ENCODE results near the gene TNFAIP6. TPM values are rescaled to one million over a fixed set of nuclear protein-coding genes. Genes with fewer than 3 reads are reported as not detected.
"Not testable (repeated sequence)": the region's sequence is repeated elsewhere in the genome, so short reads cannot be mapped to it uniquely, and the experiment has no call there.

Gene TNFAIP6, protein sequence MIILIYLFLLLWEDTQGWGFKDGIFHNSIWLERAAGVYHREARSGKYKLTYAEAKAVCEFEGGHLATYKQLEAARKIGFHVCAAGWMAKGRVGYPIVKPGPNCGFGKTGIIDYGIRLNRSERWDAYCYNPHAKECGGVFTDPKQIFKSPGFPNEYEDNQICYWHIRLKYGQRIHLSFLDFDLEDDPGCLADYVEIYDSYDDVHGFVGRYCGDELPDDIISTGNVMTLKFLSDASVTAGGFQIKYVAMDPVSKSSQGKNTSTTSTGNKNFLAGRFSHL
- polyA plus RNA-seq, result 2.9 TPM
- long read RNA-seq, donor 1, result 0 reads
- long read RNA-seq, donor 2, partial matches to known transcripts, result 0 of 2 reads
- long read RNA-seq, donor 2, other reads (novel, unspliced or antisense), result 0 of 2 reads
- long read RNA-seq, donor 3, result 0 reads
- long read RNA-seq, donor 4, result 0 reads
- long read RNA-seq, donor 5, partial matches to known transcripts, result 0 of 2 reads
- long read RNA-seq, donor 5, other reads (novel, unspliced or antisense), result 0 of 2 reads
- long read RNA-seq, donor 6, partial matches to known transcripts, result 0 of 2 reads
- long read RNA-seq, donor 6, other reads (novel, unspliced or antisense), result 0 of 2 reads
- long read RNA-seq, donor 7, partial matches to known transcripts, result 0 of 2 reads
- long read RNA-seq, donor 7, other reads (novel, unspliced or antisense), result 0 of 2 reads
- long read RNA-seq, donor 8, partial matches to known transcripts, result 0 of 2 reads
- long read RNA-seq, donor 8, other reads (novel, unspliced or antisense), result 0 of 2 reads
- long read RNA-seq, donor 9, partial matches to known transcripts, result 0 of 1 reads
- long read RNA-seq, donor 9, other reads (novel, unspliced or antisense), result 0 of 1 reads
- long read RNA-seq, donor 10, partial matches to known transcripts, result 0 of 1 reads
- long read RNA-seq, donor 10, other reads (novel, unspliced or antisense), result 0 of 1 reads
- long read RNA-seq, donor 11, result 0 reads

DNA sequence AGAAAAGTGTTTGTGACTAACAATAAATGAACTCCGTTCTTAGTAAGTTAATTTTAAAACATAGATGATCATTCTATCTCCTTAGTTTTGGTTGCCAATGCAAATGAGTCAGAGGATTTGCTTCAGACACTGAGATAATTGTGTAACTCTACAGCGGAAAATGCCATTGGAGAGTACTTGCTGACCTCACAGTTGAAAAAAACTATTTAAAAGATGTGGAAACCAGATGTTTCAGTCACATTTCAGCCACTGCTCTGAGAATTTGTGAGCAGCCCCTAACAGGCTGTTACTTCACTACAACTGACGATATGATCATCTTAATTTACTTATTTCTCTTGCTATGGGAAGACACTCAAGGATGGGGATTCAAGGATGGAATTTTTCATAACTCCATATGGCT lies at the start of gene TNFAIP6:
TSS of gene TNFAIP6 (plus strand) at position 234 of the 400 bp plus-strand sequence. CDS start at position 309, 75 bp downstream.
- WGBS (ENCODE audit: insufficient coverage, low lambda C conversion rate), result 70% methylated on average over 1 of the region's 3 CpGs
- DNase-seq, result peak; percentile 16 to 34
- H3K27ac ChIP-seq (ENCODE audit: low read length), result no peak within 1 kb of the TSS
- no peaks in the 10 kb centered on the region for H3K9me3 ChIP-seq (ENCODE audit: control insufficient read depth, low read depth, low read length)
- no peak within 1 kb of the TSS for H3K4me3 ChIP-seq (ENCODE audit: low read length)
- no peaks in the 10 kb centered on the region for H3K4me1 ChIP-seq (ENCODE audit: control insufficient read depth, insufficient read depth, low read length)
- H3K27me3 ChIP-seq (ENCODE audit: control insufficient read depth, insufficient read depth, low read length), result no peaks in the 10 kb centered on the region
- no peaks in the 10 kb centered on the region for H3K36me3 ChIP-seq (ENCODE audit: control insufficient read depth, insufficient read depth, low read length)

DNA sequence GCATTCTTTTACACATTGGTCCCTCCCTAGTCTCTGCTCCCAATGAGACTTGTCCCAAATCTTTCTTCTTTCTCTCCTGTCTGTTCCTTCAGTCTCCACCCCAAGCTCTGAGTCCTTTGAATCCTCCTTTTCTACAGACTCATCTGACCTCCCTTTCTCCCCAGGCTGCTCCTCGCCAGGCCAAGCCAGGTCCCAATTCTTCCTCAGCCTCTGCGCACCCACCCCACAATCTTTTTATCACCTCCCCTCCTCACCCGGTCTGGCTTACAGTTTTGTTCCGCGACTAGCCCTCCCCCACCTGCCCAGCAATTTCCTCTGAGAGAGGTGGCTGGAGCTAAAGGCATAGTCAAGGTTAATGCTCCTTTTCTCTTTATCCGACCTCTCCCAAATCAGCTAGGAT lies 47.1 kb upstream of the TNFAIP6 start:
- H3K27me3 ChIP-seq (ENCODE audit: control insufficient read depth, insufficient read depth, low read length); H3K4me3 ChIP-seq (ENCODE audit: low read length); H3K9me3 ChIP-seq (ENCODE audit: control insufficient read depth, low read depth, low read length); H3K36me3 ChIP-seq (ENCODE audit: control insufficient read depth, insufficient read depth, low read length); DNase-seq; H3K4me1 ChIP-seq (ENCODE audit: control insufficient read depth, insufficient read depth, low read length); H3K27ac ChIP-seq (ENCODE audit: low read length): not testable (repeated sequence)
- 88% methylated on average over 5 of the region's 6 CpGs for WGBS (ENCODE audit: insufficient coverage, low lambda C conversion rate)

DNA sequence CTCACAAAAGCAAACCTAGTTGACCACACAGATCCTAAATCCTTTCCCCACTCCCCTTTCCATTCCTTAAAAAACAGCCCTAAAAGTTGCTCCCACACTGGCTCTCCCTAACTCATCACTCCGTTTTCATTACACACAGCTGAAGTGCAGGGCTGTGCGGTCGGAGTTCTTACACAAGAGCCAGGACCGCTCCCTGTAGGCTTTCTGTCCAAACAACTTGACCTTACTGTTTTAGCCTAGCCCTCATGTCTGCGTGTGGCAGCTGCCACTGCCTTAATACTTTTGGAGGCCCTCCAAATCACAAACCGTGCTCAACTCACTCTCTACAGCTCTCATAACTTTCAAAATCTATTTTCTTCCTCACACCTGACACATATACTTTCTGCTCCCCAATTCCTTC lies 45.0 kb upstream of the TNFAIP6 start:
- H3K9me3 ChIP-seq (ENCODE audit: control insufficient read depth, low read depth, low read length); H3K27me3 ChIP-seq (ENCODE audit: control insufficient read depth, insufficient read depth, low read length); DNase-seq; H3K36me3 ChIP-seq (ENCODE audit: control insufficient read depth, insufficient read depth, low read length); H3K27ac ChIP-seq (ENCODE audit: low read length); H3K4me1 ChIP-seq (ENCODE audit: control insufficient read depth, insufficient read depth, low read length); H3K4me3 ChIP-seq (ENCODE audit: low read length): not testable (repeated sequence)
- WGBS (ENCODE audit: insufficient coverage, low lambda C conversion rate), result 92% methylated on average over 1 of the region's 6 CpGs

DNA sequence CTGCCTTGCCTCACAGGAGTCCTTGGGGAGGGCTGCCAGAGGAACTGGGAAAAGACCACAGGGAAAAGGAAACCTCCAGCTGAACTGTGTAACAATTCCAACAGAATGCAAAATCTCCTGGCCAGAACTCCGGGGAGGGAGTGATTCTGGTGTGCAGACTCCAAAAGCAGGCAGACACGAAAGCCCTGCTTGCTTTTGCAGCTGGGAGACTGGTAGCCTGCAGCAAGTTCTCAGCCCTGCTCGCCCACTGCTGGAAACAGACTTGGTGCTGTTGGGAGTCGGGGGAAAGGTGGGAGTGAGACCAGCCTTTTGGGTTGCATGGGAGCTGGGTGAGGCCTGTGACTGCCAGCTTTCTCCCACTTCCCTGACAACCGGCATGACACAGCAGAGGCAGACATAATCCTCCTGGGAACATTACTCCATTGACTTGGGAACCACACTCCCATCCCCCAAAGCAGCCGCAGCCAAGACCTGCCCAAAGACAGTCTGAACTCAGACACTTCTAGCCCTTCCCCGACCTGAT lies 42.0 kb upstream of the TNFAIP6 start:
- no CpG with 5 or more reads among the region's 7 CpGs for WGBS (ENCODE audit: insufficient coverage, low lambda C conversion rate)
- no peak for DNase-seq
- Histone ChIP-seq H3K27me3 (ENCODE audit: control insufficient read depth, insufficient read depth, low read length) (no peaks in the 10 kb centered on the region), H3K4me3 (ENCODE audit: low read length) (no peak overlapping the region), H3K4me1 (ENCODE audit: control insufficient read depth, insufficient read depth, low read length) (no peaks in the 10 kb centered on the region), H3K36me3 (ENCODE audit: control insufficient read depth, insufficient read depth, low read length) (no peaks in the 10 kb centered on the region), H3K9me3 (ENCODE audit: control insufficient read depth, low read depth, low read length) (no peaks in the 10 kb centered on the region), H3K27ac (ENCODE audit: low read length) (no peak overlapping the region)

DNA sequence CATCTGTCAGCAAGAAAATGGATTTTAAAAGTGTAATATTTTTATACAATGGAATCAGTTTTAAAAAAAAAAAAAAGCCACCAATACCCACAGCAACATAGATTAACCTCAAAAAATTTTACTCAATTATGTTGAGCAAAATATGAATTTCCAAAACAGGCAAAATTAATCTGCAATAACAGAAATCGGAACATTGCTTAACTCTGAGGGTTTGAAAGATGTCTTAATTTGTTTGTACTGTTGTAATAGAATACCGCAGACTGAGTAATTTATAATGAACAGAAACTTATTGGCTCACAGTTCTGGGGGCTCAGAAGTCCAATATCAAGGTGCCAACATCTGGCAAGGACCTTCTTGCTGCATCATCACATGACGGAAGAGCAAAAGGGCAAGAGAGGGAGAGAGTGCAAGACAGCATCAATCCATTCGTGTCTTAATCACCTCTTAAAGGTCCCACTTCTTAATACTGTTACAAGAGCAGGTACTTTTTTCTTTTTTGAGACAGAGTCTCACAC lies 31.8 kb upstream of the TNFAIP6 start:
- Histone ChIP-seq H3K4me1 (ENCODE audit: control insufficient read depth, insufficient read depth, low read length) (no peaks in the 10 kb centered on the region), H3K27me3 (ENCODE audit: control insufficient read depth, insufficient read depth, low read length) (no peaks in the 10 kb centered on the region), H3K9me3 (ENCODE audit: control insufficient read depth, low read depth, low read length) (no peaks in the 10 kb centered on the region), H3K36me3 (ENCODE audit: control insufficient read depth, insufficient read depth, low read length) (no peaks in the 10 kb centered on the region), H3K4me3 (ENCODE audit: low read length) (no peak overlapping the region), H3K27ac (ENCODE audit: low read length) (no peak overlapping the region)
- 100% methylated on average over 1 of the region's 4 CpGs for WGBS (ENCODE audit: insufficient coverage, low lambda C conversion rate)
- DNase-seq, result no peak

DNA sequence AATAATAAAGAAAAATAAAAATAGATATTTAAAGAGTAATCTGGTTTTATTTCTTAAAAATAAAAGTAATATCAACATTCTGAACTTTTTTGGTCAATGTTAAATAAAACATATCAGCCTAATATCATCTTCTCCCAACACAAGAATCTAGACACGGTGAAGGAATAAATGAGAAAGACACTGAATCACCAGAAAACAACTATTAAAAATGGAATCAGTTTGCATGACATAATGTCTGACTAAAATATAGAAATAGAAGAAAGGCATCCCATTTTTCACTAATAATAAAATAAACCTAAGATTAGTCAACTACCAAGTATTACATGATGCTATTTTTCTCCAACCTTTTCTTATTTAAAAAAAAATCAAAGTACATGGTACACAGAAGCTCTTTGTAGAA lies 30.8 kb upstream of the TNFAIP6 start:
- Histone ChIP-seq H3K27ac (ENCODE audit: low read length) (no peak overlapping the region), H3K9me3 (ENCODE audit: control insufficient read depth, low read depth, low read length) (no peaks in the 10 kb centered on the region), H3K36me3 (ENCODE audit: control insufficient read depth, insufficient read depth, low read length) (no peaks in the 10 kb centered on the region), H3K27me3 (ENCODE audit: control insufficient read depth, insufficient read depth, low read length) (no peaks in the 10 kb centered on the region), H3K4me3 (ENCODE audit: low read length) (no peak overlapping the region), H3K4me1 (ENCODE audit: control insufficient read depth, insufficient read depth, low read length) (no peaks in the 10 kb centered on the region)
- WGBS (ENCODE audit: insufficient coverage, low lambda C conversion rate), result 86% methylated on average over 1 of the region's 1 CpG
- DNase-seq, result no peak

DNA sequence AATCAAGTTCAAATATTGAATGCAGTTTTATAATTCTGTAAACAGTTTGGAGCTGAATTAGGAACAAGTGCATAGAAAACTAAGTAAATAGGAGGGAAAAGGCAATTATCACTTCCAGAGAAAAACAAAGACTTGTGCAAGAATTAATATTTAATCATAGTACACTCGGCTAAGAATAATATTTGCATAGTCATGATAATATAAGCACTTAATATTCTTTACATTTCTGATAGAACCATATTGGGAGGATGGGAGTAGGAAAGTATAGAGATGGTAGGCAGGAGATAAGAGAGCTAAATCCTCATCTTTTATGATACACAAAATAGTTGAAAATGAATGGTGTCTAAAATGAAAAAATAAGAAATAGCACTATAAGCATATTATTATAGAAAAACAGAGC lies 27.4 kb upstream of the TNFAIP6 start:
- Histone ChIP-seq H3K9me3 (ENCODE audit: control insufficient read depth, low read depth, low read length) (no peaks in the 10 kb centered on the region), H3K4me1 (ENCODE audit: control insufficient read depth, insufficient read depth, low read length) (no peaks in the 10 kb centered on the region), H3K36me3 (ENCODE audit: control insufficient read depth, insufficient read depth, low read length) (no peaks in the 10 kb centered on the region), H3K27me3 (ENCODE audit: control insufficient read depth, insufficient read depth, low read length) (no peaks in the 10 kb centered on the region), H3K27ac (ENCODE audit: low read length) (no peak overlapping the region), H3K4me3 (ENCODE audit: low read length) (no peak overlapping the region)
- no CpG with 5 or more reads among the region's 1 CpG for WGBS (ENCODE audit: insufficient coverage, low lambda C conversion rate)
- DNase-seq, result no peak

DNA sequence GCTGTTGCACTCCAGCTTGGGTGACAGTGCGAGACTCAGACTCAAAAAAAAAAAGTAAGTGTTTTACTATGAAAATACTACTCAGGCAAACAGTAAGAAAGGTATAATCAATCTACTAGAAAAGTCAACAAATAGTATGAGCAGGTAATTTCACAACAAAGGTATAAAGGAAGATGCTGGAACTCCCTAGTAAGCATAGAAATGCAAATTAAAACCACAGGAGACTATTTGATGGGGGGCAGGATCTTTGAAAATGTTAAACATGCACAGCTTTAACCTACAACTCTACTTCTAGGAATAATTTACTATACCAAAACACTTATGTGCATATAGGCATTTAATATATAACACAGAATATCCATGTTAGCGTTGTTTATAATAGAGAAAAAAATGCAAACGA lies 24.3 kb upstream of the TNFAIP6 start:
- Histone ChIP-seq H3K9me3 (ENCODE audit: control insufficient read depth, low read depth, low read length) (no peaks in the 10 kb centered on the region), H3K4me3 (ENCODE audit: low read length) (no peak overlapping the region), H3K27me3 (ENCODE audit: control insufficient read depth, insufficient read depth, low read length) (no peaks in the 10 kb centered on the region), H3K36me3 (ENCODE audit: control insufficient read depth, insufficient read depth, low read length) (no peaks in the 10 kb centered on the region), H3K27ac (ENCODE audit: low read length) (no peak overlapping the region), H3K4me1 (ENCODE audit: control insufficient read depth, insufficient read depth, low read length) (no peaks in the 10 kb centered on the region)
- DNase-seq, result no peak
- WGBS (ENCODE audit: insufficient coverage, low lambda C conversion rate), result 60% methylated on average over 2 of the region's 3 CpGs

DNA sequence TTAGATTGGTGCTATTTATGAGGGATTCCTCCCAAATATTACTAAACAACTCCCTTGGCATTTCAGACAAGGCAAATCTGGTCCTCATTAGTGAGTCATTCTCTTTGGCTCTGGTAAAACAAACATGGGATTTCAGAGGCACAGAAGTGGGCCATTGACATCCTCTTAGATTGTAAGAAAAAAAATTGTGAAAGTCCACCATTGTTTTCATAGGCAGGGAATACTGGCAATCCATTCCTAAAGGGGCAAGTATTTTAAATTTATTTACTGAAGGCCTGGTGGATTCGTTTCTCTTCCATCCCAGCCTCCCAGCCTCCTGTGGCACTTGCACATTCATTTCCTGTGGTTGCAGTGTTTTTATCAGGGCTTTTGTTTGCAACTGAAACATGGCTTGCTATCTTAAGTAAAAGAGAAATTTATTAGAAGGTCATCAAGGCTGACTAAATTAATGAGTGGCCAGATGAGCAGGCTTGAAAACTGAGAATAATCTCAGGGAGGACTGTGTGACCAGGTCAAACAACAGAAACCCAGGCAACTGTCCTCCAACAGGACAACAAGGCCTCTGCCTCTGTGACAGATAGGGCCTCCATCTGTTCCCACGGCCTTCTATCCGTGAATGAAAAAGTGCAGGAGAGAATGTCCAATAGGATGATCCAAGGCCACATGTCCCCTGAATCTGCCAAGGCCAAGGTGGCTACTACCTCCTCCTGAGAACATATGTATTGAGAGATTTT lies 23.1 kb upstream of the TNFAIP6 start:
- Histone ChIP-seq H3K4me3 (ENCODE audit: low read length) (no peak overlapping the region), H3K36me3 (ENCODE audit: control insufficient read depth, insufficient read depth, low read length) (no peaks in the 10 kb centered on the region), H3K9me3 (ENCODE audit: control insufficient read depth, low read depth, low read length) (no peaks in the 10 kb centered on the region), H3K27me3 (ENCODE audit: control insufficient read depth, insufficient read depth, low read length) (no peaks in the 10 kb centered on the region), H3K4me1 (ENCODE audit: control insufficient read depth, insufficient read depth, low read length) (no peaks in the 10 kb centered on the region), H3K27ac (ENCODE audit: low read length) (no peak overlapping the region)
- 14% methylated on average over 1 of the region's 3 CpGs for WGBS (ENCODE audit: insufficient coverage, low lambda C conversion rate)
- DNase-seq, result no peak
